Measurements from ENCODE around the gene RHOBTB3. TPM values are rescaled to one million over a fixed set of nuclear protein-coding genes. Genes with fewer than 3 reads are reported as not detected.

Gene RHOBTB3
- total and polyA plus RNA-seq, 10 of the 15 experiments (the other 5 are each of a cell fraction or from before 2014, with no cell fraction given) = 3.6 to 42.8 (median 8.4) TPM

DNA sequence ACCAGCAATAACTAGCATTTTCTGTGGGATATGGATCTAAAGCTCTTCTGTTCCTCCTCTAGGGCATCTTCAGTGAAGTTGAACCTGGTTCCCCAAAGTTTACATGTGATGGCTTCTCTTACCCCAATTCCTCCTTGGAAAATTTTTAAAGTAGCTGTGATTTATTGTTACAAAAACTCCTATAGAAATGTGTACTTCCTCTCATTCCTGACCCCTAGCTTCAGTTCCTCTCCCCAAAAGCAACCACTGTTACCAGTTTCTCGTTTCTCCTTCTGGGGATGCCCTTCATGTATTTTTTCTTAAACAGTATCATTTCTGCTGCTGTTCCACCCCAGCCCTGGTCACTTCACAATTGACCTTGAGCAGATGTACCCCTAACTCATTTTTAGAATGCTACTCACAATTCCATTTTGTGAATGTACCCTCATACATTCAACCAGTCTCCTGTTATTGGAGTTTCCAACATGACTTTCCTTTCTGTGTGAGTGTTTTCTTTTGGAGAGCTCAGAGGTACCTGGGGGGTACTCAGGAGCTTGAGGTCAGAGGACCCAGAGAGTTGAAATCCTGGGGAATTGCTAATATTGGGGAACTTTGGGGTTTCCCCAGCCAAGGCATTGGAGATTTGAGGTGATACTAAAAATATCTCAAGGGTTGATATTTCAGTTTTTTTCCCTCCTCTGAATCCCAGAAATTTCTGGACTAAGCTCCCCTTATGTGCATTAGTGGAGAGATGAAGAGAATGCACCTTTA lies 110.0 kb downstream of the RHOBTB3 start:
- CTCF ChIA-PET = interaction anchor here (0.6 to 17.6 kb wide), 17 partner anchors 8 to 761 kb away, joined by 3 to 653 read pairs (median 4); partner anchors contain the start of genes GLRX and RFESD

More for the DNA sequence above, 110.0 kb downstream of the RHOBTB3 start:
- ChIA-PET SMC1A (ENCODE audit: uncharacterized antibody, unreplicated experiment) (interaction anchor here (0.9 to 21.9 kb wide), 11 partner anchors 9 to 196 kb away, joined by 3 to 622 read pairs (median 7); partner anchors contain the start of genes GLRX and RFESD), POLR2A (interaction anchor here (0.6 to 2.0 kb wide), 5 partner anchors 16 to 60 kb away, joined by 3 to 6 read pairs (median 4); no protein-coding TSS in a partner anchor), RAD21 (ENCODE audit: unreplicated experiment) (interaction anchor here (0.7 to 11.7 kb wide), 13 partner anchors 9 to 613 kb away, joined by 3 to 209 read pairs (median 4); partner anchors contain the start of gene GLRX)
- BruUV-seq (replicated peaks) = no TSS peak
- Histone ChIP-seq H3K4me2 (ENCODE audit: control insufficient read depth, insufficient read depth) (peak overlapping the region; percentile 50; the same call in 1 of the 2 replicates), H2AFZ (ENCODE audit: control insufficient read depth, low read depth, low read length) (no peak overlapping the region), H3K79me2 (ENCODE audit: control insufficient read depth, insufficient read depth, low read length) (no peaks in the 10 kb centered on the region), H3K36me3 (ENCODE audit: control insufficient read depth in 2 of 2, insufficient read depth in 2 of 2, low read length in 1 of 2) (no peaks in the 10 kb centered on the region), H3K4me3 (no peak overlapping the region), H3K9me3 (replicated peaks; ENCODE audit: control insufficient read depth, insufficient read depth, low read length) (no peaks in the 10 kb centered on the region), H4K20me1 (ENCODE audit: control insufficient read depth, insufficient read depth) (no peaks in the 10 kb centered on the region), H3K9ac (ENCODE audit: control insufficient read depth, insufficient read depth, low read length) (no peak overlapping the region), H3K27me3 (replicated peaks in 1 of 2; ENCODE audit: control insufficient read depth in 2 of 2, insufficient read depth in 2 of 2, low read length in 1 of 2) (no peaks in the 10 kb centered on the region), H3K27ac (ENCODE audit: control insufficient read depth, insufficient read depth) (no peak overlapping the region), H3K4me1 (ENCODE audit: control insufficient read depth, insufficient read depth, low read length) (peaks cover 26% of the 10 kb centered on the region)
- WGBS (ENCODE audit: insufficient coverage, insufficient replicate concordance, low lambda C conversion rate, missing lambda C conversion rate) = 0% methylated on average over 1 of the region's 1 CpG
- intact Hi-C loops (cut with micrococcal nuclease; ENCODE audit: unreplicated experiment) (loop anchor here (10.0 kb wide), 1 partner anchor 286 kb away; the partner anchor contains the start of genes ARSK and SKIC3), in situ Hi-C loops (cut with MboI) (no loop called here)
- no peak for ATAC-seq
- TF ChIP-seq IKZF1 (conservative IDR thresholded peaks at IDR 0.05) (0 out of 2 replicates have a peak, but pooled peaks have one; percentile 33), SPI1 (IDR thresholded peaks at IDR 0.05; ENCODE audit: borderline replicate concordance, insufficient read depth, low read depth, low read length) (peak; percentile 69; the same call in 1 of the 2 replicates), ZSCAN29 (IDR thresholded peaks at IDR 0.05) (no peak), EED (IDR thresholded peaks at IDR 0.05; ENCODE audit: low read depth) (0 out of 2 replicates have a peak, but pooled peaks have one; percentile 17), IKZF2 (IDR thresholded peaks at IDR 0.05) (peak in 1 of 2 experiments; percentile 20; a peak in 1 of 4 replicates), CBX5 (IDR thresholded peaks at IDR 0.05; ENCODE audit: low read depth) (no peak)
- TF ChIP-seq, protein P1, sequence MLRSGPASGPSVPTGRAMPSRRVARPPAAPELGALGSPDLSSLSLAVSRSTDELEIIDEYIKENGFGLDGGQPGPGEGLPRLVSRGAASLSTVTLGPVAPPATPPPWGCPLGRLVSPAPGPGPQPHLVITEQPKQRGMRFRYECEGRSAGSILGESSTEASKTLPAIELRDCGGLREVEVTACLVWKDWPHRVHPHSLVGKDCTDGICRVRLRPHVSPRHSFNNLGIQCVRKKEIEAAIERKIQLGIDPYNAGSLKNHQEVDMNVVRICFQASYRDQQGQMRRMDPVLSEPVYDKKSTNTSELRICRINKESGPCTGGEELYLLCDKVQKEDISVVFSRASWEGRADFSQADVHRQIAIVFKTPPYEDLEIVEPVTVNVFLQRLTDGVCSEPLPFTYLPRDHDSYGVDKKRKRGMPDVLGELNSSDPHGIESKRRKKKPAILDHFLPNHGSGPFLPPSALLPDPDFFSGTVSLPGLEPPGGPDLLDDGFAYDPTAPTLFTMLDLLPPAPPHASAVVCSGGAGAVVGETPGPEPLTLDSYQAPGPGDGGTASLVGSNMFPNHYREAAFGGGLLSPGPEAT (IDR thresholded peaks at IDR 0.05; ENCODE audit: low read depth) = no peak
- FAIRE-seq = no peak
- no peak for DNase-seq (ENCODE audit: low read depth, low spot score)
